ENCODE measurements around the gene PER3. TPM values are rescaled to one million over a fixed set of nuclear protein-coding genes. Genes with fewer than 3 reads are reported as not detected.

The PER3 gene
- total RNA-seq, 2 donors from 2014 or later, result 3.9 to 6.3 TPM

GRCh38 chr1:7749126-7749525 lies 35.0 kb upstream of the PER3 start:
- Mint-ChIP-seq H3K4me3 (no peak overlapping the region), H3K4me1 (peaks cover 21% of the 10 kb centered on the region), H3K36me3 (ENCODE audit: low read depth) (peaks cover 52% of the 10 kb centered on the region), H3K9me3 (no peaks in the 10 kb centered on the region), H3K27ac (no peak overlapping the region), H3K27me3 (ENCODE audit: insufficient read depth) (no peaks in the 10 kb centered on the region)
- Histone ChIP-seq H3K36me3 (ENCODE audit: control insufficient read depth, insufficient read depth, low read length) (peaks cover 48% of the 10 kb centered on the region), H3K9me3 (ENCODE audit: control insufficient read depth, low read length) (no peaks in the 10 kb centered on the region), H3K4me1 (ENCODE audit: control insufficient read depth, insufficient read depth, low read length) (peaks cover 13% of the 10 kb centered on the region), H3K27ac (ENCODE audit: low read depth, low read length) (no peak overlapping the region), H3K27me3 (ENCODE audit: control insufficient read depth, insufficient read depth, low read length, poor library complexity, severe bottlenecking) (no peaks in the 10 kb centered on the region), H3K4me3 (ENCODE audit: low read length) (no peak overlapping the region), H3K9ac (ENCODE audit: extremely low read depth, low read length, poor library complexity, severe bottlenecking) (no peak overlapping the region)
- WGBS, 2 experiments (ENCODE audit: insufficient coverage in 1 of 2, insufficient read length in 1 of 2), result 88 to 93% methylated on average over 1 to 5 of the region's 5 CpGs
- no peak for TF ChIP-seq CTCF (conservative IDR thresholded peaks at IDR 0.05)
- no peak for DNase-seq

- H3K4me1 Mint-ChIP-seq, result peaks cover 21% of the 10 kb centered on the region
- no peak for DNase-seq
- no peak for TF ChIP-seq CTCF (conservative IDR thresholded peaks at IDR 0.05)
- no peaks in the 10 kb centered on the region for H3K27me3 ChIP-seq (ENCODE audit: control insufficient read depth, insufficient read depth, low read length, poor library complexity, severe bottlenecking)
- no peak overlapping the region for H3K4me3 Mint-ChIP-seq
- H3K4me3 ChIP-seq (ENCODE audit: low read length), result no peak overlapping the region
- peaks cover 13% of the 10 kb centered on the region for H3K4me1 ChIP-seq (ENCODE audit: control insufficient read depth, insufficient read depth, low read length)
- H3K36me3 ChIP-seq (ENCODE audit: control insufficient read depth, insufficient read depth, low read length), result peaks cover 47% of the 10 kb centered on the region
- no peak overlapping the region for H3K27ac Mint-ChIP-seq
- no peak overlapping the region for H3K9ac ChIP-seq (ENCODE audit: extremely low read depth, low read length, poor library complexity, severe bottlenecking)
- H3K9me3 ChIP-seq (ENCODE audit: control insufficient read depth, low read length), result no peaks in the 10 kb centered on the region
- H3K27ac ChIP-seq (ENCODE audit: low read depth, low read length), result no peak overlapping the region
- peaks cover 43% of the 10 kb centered on the region for H3K36me3 Mint-ChIP-seq (ENCODE audit: low read depth)
- no peaks in the 10 kb centered on the region for H3K27me3 Mint-ChIP-seq (ENCODE audit: insufficient read depth)
- H3K9me3 Mint-ChIP-seq, result no peaks in the 10 kb centered on the region
- whole genome bisulfite sequencing, 2 experiments (ENCODE audit: insufficient coverage in 1 of 2, insufficient read length in 1 of 2), result 93 to 95% methylated on average over 11 of the region's 11 CpGs
These were observed 32.9 kb upstream of the PER3 start for GRCh38 chr1:7751174-7751573.

GRCh38 chr1:7752512-7753417 lies 31.3 kb upstream of the PER3 start:
- TF ChIP-seq CTCF (conservative IDR thresholded peaks at IDR 0.05), result peak; percentile 91
- WGBS, 2 experiments (ENCODE audit: insufficient coverage in 1 of 2, insufficient read length in 1 of 2), result 27 to 40% methylated on average over 12 to 18 of the region's 18 CpGs
- H3K4me3 ChIP-seq (ENCODE audit: low read length), result peak overlapping the region; percentile 61

More at GRCh38 chr1:7752512-7753417, 31.3 kb upstream of the PER3 start:
- peaks cover 37% of the 10 kb centered on the region for H3K36me3 Mint-ChIP-seq (ENCODE audit: low read depth)
- H3K27ac Mint-ChIP-seq, result peak overlapping the region; percentile 96
- Histone ChIP-seq H3K4me1 (ENCODE audit: control insufficient read depth, insufficient read depth, low read length) (peaks cover 9% of the 10 kb centered on the region), H3K27ac (ENCODE audit: low read depth, low read length) (peak overlapping the region; percentile 55), H3K9me3 (ENCODE audit: control insufficient read depth, low read length) (no peaks in the 10 kb centered on the region), H3K36me3 (ENCODE audit: control insufficient read depth, insufficient read depth, low read length) (peaks cover 38% of the 10 kb centered on the region), H3K27me3 (ENCODE audit: control insufficient read depth, insufficient read depth, low read length, poor library complexity, severe bottlenecking) (no peaks in the 10 kb centered on the region), H3K9ac (ENCODE audit: extremely low read depth, low read length, poor library complexity, severe bottlenecking) (no peak overlapping the region)
- H3K27me3 Mint-ChIP-seq (ENCODE audit: insufficient read depth), result no peaks in the 10 kb centered on the region
- peak; percentile 83 for DNase-seq
- peak overlapping the region; percentile 25 for H3K4me3 Mint-ChIP-seq
- peaks cover 21% of the 10 kb centered on the region for H3K4me1 Mint-ChIP-seq
- no peaks in the 10 kb centered on the region for H3K9me3 Mint-ChIP-seq

Measured in endodermal cell (in vitro differentiated cells).